Kidney (tissue), 14 donors: ENCODE data around the gene SLC18A3. TPM values are rescaled to one million over a fixed set of nuclear protein-coding genes. Genes with fewer than 3 reads are reported as not detected.

Experiments used
- DNase-seq, 5 donors: peaks; one replicate each; pipeline ENCODE4 v3.0.0-alpha.2; 2013 to 2020
- FAIRE-seq: peaks from 2 replicates; lab custom pipeline; 2012; peaks lifted over from hg19 to GRCh38; lab: Jason Lieb, UNC
- H3K27ac ChIP-seq, 2 donors: one replicate each; pipeline ENCODE4 v1.7.0; 2013; ENCODE audit warnings: low read depth in 2 of 2, low read length in 2 of 2, inconsistent platforms in 1 of 2
- H3K27me3 ChIP-seq: one replicate; pipeline ENCODE4 v1.7.1; 2013; ENCODE audit warnings: low read length, inconsistent platforms; ENCODE audit not compliant: control insufficient read depth, insufficient read depth
- H3K36me3 ChIP-seq, 3 donors: one replicate each; pipeline versions ENCODE4 v1.7.0 to v1.7.1; 2013; ENCODE audit warnings: low read length in 3 of 3, control low read depth in 1 of 3, inconsistent platforms in 1 of 3; ENCODE audit not compliant: insufficient read depth in 3 of 3, control insufficient read depth in 2 of 3
- H3K4me1 ChIP-seq, 3 donors: one replicate each; pipeline versions ENCODE4 v1.7.0 to v1.7.1; 2013; ENCODE audit warnings: low read length in 3 of 3, inconsistent platforms in 1 of 3, low read depth in 1 of 3; ENCODE audit not compliant: control insufficient read depth in 2 of 3, insufficient read depth in 2 of 3
- H3K4me3 ChIP-seq, 3 donors: one replicate each; pipeline versions ENCODE4 v1.7.0 to v1.8.1; 2013; ENCODE audit warnings: low read length in 3 of 3, control low read depth in 1 of 3, inconsistent platforms in 1 of 3
- H3K9ac ChIP-seq, 3 donors: one replicate each; pipeline versions ENCODE4 v1.7.0 to v1.7.1; 2013; ENCODE audit warnings: low read length in 3 of 3, control low read depth in 1 of 3, inconsistent platforms in 1 of 3
- H3K9me3 ChIP-seq, 3 donors: one replicate each; pipeline versions ENCODE4 v1.7.0 to v1.7.1; 2013; ENCODE audit warnings: low read length in 3 of 3, control low read depth in 1 of 3, inconsistent platforms in 1 of 3; ENCODE audit not compliant: control insufficient read depth in 2 of 3, insufficient read depth in 1 of 3
- CTCF ChIP-seq: IDR thresholded peaks from 3 replicates; pipeline ENCODE4 v1.5.1; 2012; ENCODE audit warnings: mild to moderate bottlenecking, moderate library complexity, borderline replicate concordance; ENCODE audit not compliant: insufficient read depth; ENCODE audit errors: extremely low read depth
- intact Hi-C: fragments of 100-400 bp; cut with DNase I; formaldehyde crosslinking; loops from one replicate; pipeline ENCODE4 v1.11.1; 2022
- polyA plus RNA-seq: library from polyadenylated mRNA; stranded (reverse); fragments of 350-450 nt; fragmentation: Illumina TruSeq; extraction: RNeasy Lipid Tissue Mini Kit (QIAGEN cat#74804); gene quantifications from one replicate; pipeline ENCODE4 v1.2.3, GENCODE V29; 2014; ENCODE audit warnings: low read depth, low replicate concordance; ENCODE audit not compliant: insufficient read depth
- total RNA-seq: library from RNA; stranded (reverse); fragmentation: NEBNext Ultra II Directional; extraction: Animal tissue kit (Norgen Biotek cat#: 25700); gene quantifications from one replicate; pipeline ENCODE4 v1.2.1, GENCODE V29; 2021
- donor health status: control.
- donor health status: control.
- donor health status: control.
- donor health status: control.
- donor health status: control.
- donor health status: DM: yes; HTN: yes; CAD: no.
- donor health status: Normal renal cell carcinoma (clear cell type).

Gene SLC18A3
- total and polyA plus RNA-seq, 2 donors from 2014 or later = not detected

GRCh38 chr10:49577182-49577925, 32.8 kb upstream of the SLC18A3 start:
- DNase-seq (no peak), FAIRE-seq (no peak)
- H3K36me3 ChIP-seq = no peaks in the 10 kb centered on the region
- H3K9me3 ChIP-seq = no peaks in the 10 kb centered on the region
- no peak overlapping the region for H3K4me3 ChIP-seq
- intact Hi-C loops = no loop called here
- H3K27me3 ChIP-seq = no peaks in the 10 kb centered on the region
- no peaks in the 10 kb centered on the region for H3K4me1 ChIP-seq
- H3K9ac ChIP-seq = no peak overlapping the region
- H3K27ac ChIP-seq = no peak overlapping the region
- no peak for TF ChIP-seq CTCF

GRCh38 chr10:49578392-49578791, 31.7 kb upstream of the SLC18A3 start:
- no peak for FAIRE-seq
- H3K27me3 ChIP-seq = no peaks in the 10 kb centered on the region
- TF ChIP-seq CTCF = no peak
- DNase-seq = no peak
- no peaks in the 10 kb centered on the region for H3K36me3 ChIP-seq
- H3K4me3 ChIP-seq = no peak overlapping the region
- H3K9me3 ChIP-seq = no peaks in the 10 kb centered on the region
- H3K4me1 ChIP-seq = no peaks in the 10 kb centered on the region
- H3K27ac ChIP-seq = no peak overlapping the region
- H3K9ac ChIP-seq = no peak overlapping the region
- intact Hi-C loops = no loop called here

- no peaks in the 10 kb centered on the region for H3K36me3 ChIP-seq
- TF ChIP-seq CTCF = no peak
- FAIRE-seq = no peak
- no peak overlapping the region for H3K9ac ChIP-seq
- no peak overlapping the region for H3K4me3 ChIP-seq
- H3K4me1 ChIP-seq = no peaks in the 10 kb centered on the region
- H3K27me3 ChIP-seq = no peaks in the 10 kb centered on the region
- intact Hi-C loops = no loop called here
- H3K27ac ChIP-seq = no peak overlapping the region
- H3K9me3 ChIP-seq = no peaks in the 10 kb centered on the region
- no peak for DNase-seq
Observed at GRCh38 chr10:49579621-49580020, 30.5 kb upstream of the SLC18A3 start.
